DOHH2 (cell line): ENCODE results near the gene USHBP1.

Experiments
- H3F3A ChIP-seq: fragments of 200-600 bp; sonication (generic), shearing (Covaris generic); 2 replicates; pipeline ENCODE4 v1.6.0; 2016; ENCODE audit warnings: antibody characterized with exemption, mild to moderate bottlenecking; ENCODE audit not compliant: control insufficient read depth, insufficient read depth
- H3K27ac ChIP-seq: fragments of 200-600 bp; sonication (generic); 2 replicates; pipeline ENCODE4 v1.5.1; 2014; ENCODE audit warnings: low read depth, mild to moderate bottlenecking, low read length, moderate library complexity
- H3K27me3 ChIP-seq: fragments of 200-600 bp; sonication (generic); 2 replicates; pipeline ENCODE4 v1.6.1; 2014; ENCODE audit warnings: mild to moderate bottlenecking, low read length, mixed read lengths; ENCODE audit not compliant: control insufficient read depth
- H3K36me3 ChIP-seq: fragments of 200-600 bp; sonication (generic); 2 replicates; pipeline ENCODE4 v1.6.1; 2014; ENCODE audit warnings: mild to moderate bottlenecking, low read length, moderate library complexity, mixed read lengths; ENCODE audit not compliant: control insufficient read depth
- H3K4me1 ChIP-seq: fragments of 200-600 bp; sonication (generic); 2 replicates; pipeline ENCODE4 v1.6.1; 2014; ENCODE audit warnings: mild to moderate bottlenecking, low read length, mixed read lengths; ENCODE audit not compliant: control insufficient read depth
- H3K4me2 ChIP-seq: fragments of 200-600 bp; sonication (generic); 2 replicates; pipeline ENCODE4 v1.6.0; 2014; ENCODE audit warnings: mild to moderate bottlenecking, low read length, moderate library complexity
- H3K4me3 ChIP-seq: fragments of 200-600 bp; sonication (generic); 2 replicates; pipeline ENCODE4 v1.5.1; 2014; ENCODE audit warnings: mild to moderate bottlenecking, low read length, mixed read lengths
- H3K79me2 ChIP-seq: fragments of 200-600 bp; sonication (generic); 2 replicates; pipeline ENCODE4 v1.6.1; 2014; ENCODE audit warnings: mild to moderate bottlenecking, low read length, mixed read lengths; ENCODE audit not compliant: control insufficient read depth
- H3K9me2 ChIP-seq: fragments of 200-600 bp; sonication (generic); replicated peaks from 2 replicates; pipeline ENCODE4 v1.6.1; 2014; ENCODE audit warnings: mild to moderate bottlenecking, low read length, mixed read lengths; ENCODE audit not compliant: control insufficient read depth
- H3K9me3 ChIP-seq: fragments of 200-600 bp; sonication (generic); 2 replicates; pipeline ENCODE4 v1.6.1; 2014; ENCODE audit warnings: antibody characterized with exemption, low read length, mixed read lengths; ENCODE audit not compliant: control insufficient read depth, insufficient read depth
- H4K20me1 ChIP-seq: fragments of 200-600 bp; sonication (generic); 2 replicates; pipeline ENCODE4 v1.6.0; 2014; ENCODE audit warnings: low read depth, mild to moderate bottlenecking, antibody characterized with exemption, low read length, moderate library complexity; ENCODE audit not compliant: control insufficient read depth, insufficient read depth
- CTCF ChIP-seq: fragments of 200-600 bp; sonication (generic); IDR thresholded peaks from one replicate; pipeline ENCODE4 v1.5.1; 2014; ENCODE audit warnings: antibody characterized with exemption, mild to moderate bottlenecking, low read depth, low read length; ENCODE audit not compliant: poor library complexity, severe bottlenecking
- EZH2phosphoT487 ChIP-seq: fragments of 200-600 bp; sonication (generic); IDR thresholded peaks from 2 replicates; pipeline ENCODE4 v1.6.1; 2017; ENCODE audit warnings: borderline replicate concordance, mild to moderate bottlenecking, antibody characterized with exemption, low read length, moderate library complexity, mixed read lengths

The USHBP1 gene

GRCh38 chr19:17234911-17235299 lies 29.6 kb downstream of the USHBP1 start:
- Histone ChIP-seq H4K20me1 (peaks cover 5% of the 10 kb centered on the region; the same call in 1 of the 2 replicates), H3K9me3 (no peaks in the 10 kb centered on the region), H3K27ac (peak overlapping the region; percentile 54), H3F3A (peaks cover 17% of the 10 kb centered on the region), H3K9me2 (no peaks in the 10 kb centered on the region), H3K4me2 (peak overlapping the region; percentile 78), H3K79me2 (peaks cover 36% of the 10 kb centered on the region), H3K4me3 (peak overlapping the region; percentile 74), H3K4me1 (peaks cover 23% of the 10 kb centered on the region), H3K27me3 (no peaks in the 10 kb centered on the region), H3K36me3 (peaks cover 66% of the 10 kb centered on the region)
- TF ChIP-seq CTCF (no peak), EZH2phosphoT487 (no peak)

- H3K4me2 ChIP-seq: no peak overlapping the region
- H3F3A ChIP-seq: peaks cover 12% of the 10 kb centered on the region
- TF ChIP-seq EZH2phosphoT487 (no peak), CTCF (no peak)
- peaks cover 24% of the 10 kb centered on the region for H3K4me1 ChIP-seq
- H4K20me1 ChIP-seq: peaks cover 5% of the 10 kb centered on the region; the same call in 1 of the 2 replicates
- H3K4me3 ChIP-seq: no peak overlapping the region
- H3K27me3 ChIP-seq: no peaks in the 10 kb centered on the region
- peaks cover 64% of the 10 kb centered on the region for H3K36me3 ChIP-seq
- H3K9me2 ChIP-seq: no peaks in the 10 kb centered on the region
- H3K27ac ChIP-seq: no peak overlapping the region
- H3K79me2 ChIP-seq: peaks cover 37% of the 10 kb centered on the region
- no peaks in the 10 kb centered on the region for H3K9me3 ChIP-seq
Measured at GRCh38 chr19:17232258-17232657, 32.3 kb downstream of the USHBP1 start.

GRCh38 chr19:17229890-17230289 lies 34.7 kb downstream of the USHBP1 start:
- Histone ChIP-seq H3K27ac (no peak overlapping the region), H3K36me3 (peaks cover 53% of the 10 kb centered on the region), H3K4me2 (no peak overlapping the region), H4K20me1 (peaks cover 5% of the 10 kb centered on the region; the same call in 1 of the 2 replicates), H3K4me3 (no peak overlapping the region), H3K27me3 (no peaks in the 10 kb centered on the region), H3F3A (peaks cover 9% of the 10 kb centered on the region), H3K9me2 (no peaks in the 10 kb centered on the region), H3K4me1 (peaks cover 19% of the 10 kb centered on the region), H3K9me3 (no peaks in the 10 kb centered on the region), H3K79me2 (peaks cover 32% of the 10 kb centered on the region)
- TF ChIP-seq CTCF (no peak), EZH2phosphoT487 (no peak)
